SK-N-MC (cell line): ENCODE results near the gene HID1.
"Not testable (repeated sequence)": the region's sequence is repeated elsewhere in the genome, so short reads cannot be mapped to it uniquely, and the experiment has no call there.

ENCODE experiments used
- EZH2 ChIP-seq: fragments of 200-600 bp; sonication (generic); IDR thresholded peaks from one replicate; pipeline ENCODE4 v1.6.1; 2017; ENCODE audit warnings: antibody characterized with exemption
- FOXP2 ChIP-seq: optimal IDR thresholded peaks from 2 replicates; pipeline ENCODE3; 2011; ENCODE audit warnings: mild to moderate bottlenecking, moderate library complexity; ENCODE audit not compliant: insufficient read depth; ENCODE audit errors: extremely low read length, control extremely low read depth
- POLR2AphosphoS5 ChIP-seq: IDR thresholded peaks from 2 replicates; pipeline ENCODE4 v1.6.1; 2012; ENCODE audit warnings: mild to moderate bottlenecking, low read depth, low read length, borderline replicate concordance

DNA sequence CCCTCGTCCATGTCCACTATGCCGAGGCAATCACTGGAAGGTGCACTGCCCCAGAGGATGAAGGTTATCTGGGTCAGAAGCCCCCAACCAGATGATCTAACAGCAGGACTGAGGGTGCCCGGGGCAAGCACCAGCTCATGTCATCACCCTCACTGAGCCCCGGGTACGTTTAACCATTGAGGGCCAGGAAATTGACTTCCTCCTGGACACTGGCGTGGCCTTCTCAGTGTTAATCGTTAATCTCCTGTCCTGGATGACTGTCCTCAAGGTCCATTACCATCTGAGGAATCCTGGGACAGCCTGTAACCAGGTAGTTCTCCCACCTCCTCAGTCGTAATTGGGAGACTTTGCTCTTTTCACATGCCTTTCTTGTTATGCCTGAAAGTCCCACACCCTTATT lies 61.1 kb downstream of the HID1 start:
- not testable (repeated sequence) for TF ChIP-seq EZH2, POLR2AphosphoS5, FOXP2
